H1 (cell line): ENCODE data around the gene LBH. TPM values are rescaled to one million over a fixed set of nuclear protein-coding genes. Genes with fewer than 3 reads are reported as not detected.

Experiments used
- CTCF ChIA-PET: fragments of 300-600 bp; sonication (Branson Sonifier 250); formaldehyde crosslinking; loops from one replicate; lab custom pipeline; 2021; ENCODE audit not compliant: partially characterized antibody; lab: Charles Lee
- POLR2A ChIA-PET: fragments of 300-600 bp; sonication (Branson Sonifier 250); formaldehyde crosslinking; loops from one replicate; lab custom pipeline; 2021; ENCODE audit warnings: inconsistent platforms; ENCODE audit not compliant: partially characterized antibody; lab: Charles Lee
- DNase-seq, 2 experiments: peaks; one replicate each; pipeline versions ENCODE4 v3.0.0 to v3.0.0-alpha.2; 2010 to 2022; ENCODE audit warnings: low spot score in 2 of 2, low read depth in 1 of 2, mixed read lengths in 1 of 2
- FAIRE-seq: peaks from 2 replicates; lab custom pipeline; 2011; peaks lifted over from hg19 to GRCh38; lab: Jason Lieb, UNC
- H2AFZ ChIP-seq: 2 replicates; pipeline ENCODE4 v1.8.1; 2012; ENCODE audit warnings: low read length, inconsistent platforms
- H2AK5ac ChIP-seq: 2 replicates; pipeline ENCODE4 v1.6.1; 2013; ENCODE audit warnings: low read depth, low read length
- H2BK120ac ChIP-seq: replicated peaks from 2 replicates; pipeline ENCODE3; 2013; ENCODE audit warnings: low read depth, low read length, inconsistent platforms
- H2BK12ac ChIP-seq: 2 replicates; pipeline ENCODE4 v1.6.1; 2013; ENCODE audit warnings: low read depth, low read length
- H2BK15ac ChIP-seq: 2 replicates; pipeline ENCODE4 v1.6.1; 2013; ENCODE audit warnings: low read length
- H2BK20ac ChIP-seq: 2 replicates; pipeline ENCODE4 v1.6.1; 2013; ENCODE audit warnings: low read length
- H2BK5ac ChIP-seq: 2 replicates; pipeline ENCODE4 v1.6.1; 2013; ENCODE audit warnings: low read depth, low read length
- H3K14ac ChIP-seq: 2 replicates; pipeline ENCODE4 v1.6.1; 2013; ENCODE audit warnings: inconsistent platforms; ENCODE audit not compliant: insufficient read length
- H3K18ac ChIP-seq: 2 replicates; pipeline ENCODE4 v1.6.1; 2013; ENCODE audit warnings: low read length; ENCODE audit errors: extremely low read depth
- H3K23ac ChIP-seq: 2 replicates; pipeline ENCODE4 v1.6.1; 2013; ENCODE audit warnings: inconsistent platforms; ENCODE audit not compliant: insufficient read length
- H3K23me2 ChIP-seq: 2 replicates; pipeline ENCODE4 v1.6.1; 2013; ENCODE audit warnings: low read depth, low read length
- H3K27ac ChIP-seq: 2 replicates; pipeline ENCODE4 v1.6.1; 2011; ENCODE audit warnings: low read depth, low read length, inconsistent platforms
- H3K27me3 ChIP-seq, 4 experiments: replicated peaks in 1 of 4; 1 replicate in 1 of 4; 2 replicates in 3 of 4; pipeline versions ENCODE4 v1.6.1 to v1.8.1; 2011 to 2013; ENCODE audit warnings: low read length in 3 of 4, mild to moderate bottlenecking in 3 of 4, inconsistent platforms in 2 of 4, mixed read lengths in 2 of 4, moderate library complexity in 1 of 4; ENCODE audit not compliant: control insufficient read depth in 3 of 4, insufficient read depth in 3 of 4; ENCODE audit errors: extremely low read depth in 1 of 4
- H3K36me3 ChIP-seq, 4 experiments: 2 replicates each; pipeline versions ENCODE4 v1.6.1 to v1.8.1; 2011 to 2013; ENCODE audit warnings: mild to moderate bottlenecking in 4 of 4, low read length in 3 of 4, moderate library complexity in 2 of 4, control low read depth in 1 of 4, inconsistent platforms in 1 of 4; ENCODE audit not compliant: insufficient read depth in 4 of 4, control insufficient read depth in 2 of 4
- H3K4ac ChIP-seq: replicated peaks from 2 replicates; pipeline ENCODE3; 2013; ENCODE audit warnings: low read length, low read depth, mixed read lengths, inconsistent platforms; ENCODE audit not compliant: insufficient read length
- H3K4me1 ChIP-seq, 4 experiments: replicated peaks in 1 of 4; 1 replicate in 1 of 4; 2 replicates in 3 of 4; pipeline versions ENCODE4 v1.6.1 to v1.8.1; 2011 to 2013; ENCODE audit warnings: low read length in 3 of 4, inconsistent platforms in 2 of 4, mixed read lengths in 1 of 4; ENCODE audit not compliant: insufficient read depth in 4 of 4, control insufficient read depth in 3 of 4
- H3K4me2 ChIP-seq, 2 experiments: 2 replicates each; pipeline versions ENCODE4 v1.6.1 to v1.8.1; 2011 to 2013; ENCODE audit warnings: low read depth in 2 of 2, low read length in 2 of 2, control low read depth in 1 of 2, inconsistent platforms in 1 of 2, mild to moderate bottlenecking in 1 of 2; ENCODE audit not compliant: insufficient read depth in 1 of 2
- H3K4me3 ChIP-seq, 4 experiments: fragments of 200-600, 300-600 bp in 1 of 4; sonication (generic), shearing (Covaris generic), sonication (Bioruptor Twin) in 1 of 4; 2 replicates each; pipeline versions ENCODE4 v1.5.1 to v1.8.1; 2011 to 2016; ENCODE audit warnings: low read length in 4 of 4, low read depth in 3 of 4, control low read depth in 2 of 4, inconsistent platforms in 2 of 4, mild to moderate bottlenecking in 2 of 4, mixed read lengths in 1 of 4, moderate library complexity in 1 of 4; ENCODE audit not compliant: insufficient read depth in 2 of 4; ENCODE audit errors: extremely low read depth in 1 of 4
- H3K56ac ChIP-seq: replicated peaks from 2 replicates; pipeline ENCODE3; 2013; ENCODE audit warnings: low read depth, mild to moderate bottlenecking, mixed read lengths, low read length, inconsistent platforms; ENCODE audit not compliant: insufficient read length
- H3K79me1 ChIP-seq: 2 replicates; pipeline ENCODE4 v1.6.1; 2013; ENCODE audit warnings: low read depth, low read length, control low read depth
- H3K79me2 ChIP-seq, 2 experiments: 2 replicates each; pipeline versions ENCODE4 v1.6.1 to v1.8.1; 2012 to 2013; ENCODE audit warnings: low read length in 2 of 2, mild to moderate bottlenecking in 2 of 2, inconsistent platforms in 1 of 2; ENCODE audit not compliant: insufficient read depth in 2 of 2, control insufficient read depth in 1 of 2
- H3K9ac ChIP-seq, 4 experiments: replicated peaks in 1 of 4; 1 replicate in 1 of 4; 2 replicates in 3 of 4; pipeline versions ENCODE4 v1.6.1 to v1.8.1; 2011 to 2013; ENCODE audit warnings: low read depth in 3 of 4, low read length in 3 of 4, control low read depth in 2 of 4, mild to moderate bottlenecking in 2 of 4, moderate library complexity in 2 of 4, inconsistent platforms in 1 of 4; ENCODE audit errors: extremely low read depth in 1 of 4
- H3K9me3 ChIP-seq, 2 experiments: 2 replicates each; pipeline versions ENCODE4 v1.6.1 to v1.8.1; 2012 to 2013; ENCODE audit warnings: mild to moderate bottlenecking in 2 of 2, moderate library complexity in 2 of 2, control low read depth in 1 of 2, inconsistent platforms in 1 of 2, low read depth in 1 of 2, low read length in 1 of 2, mixed read lengths in 1 of 2; ENCODE audit not compliant: insufficient read depth in 2 of 2
- H4K20me1 ChIP-seq, 2 experiments: replicated peaks in 1 of 2; 2 replicates each; pipeline versions ENCODE3 to v1.8.1; 2011 to 2013; ENCODE audit warnings: inconsistent platforms in 2 of 2, low read length in 2 of 2, mild to moderate bottlenecking in 1 of 2; ENCODE audit not compliant: insufficient read depth in 2 of 2, control insufficient read depth in 1 of 2
- H4K5ac ChIP-seq: 2 replicates; pipeline ENCODE4 v1.6.1; 2013; ENCODE audit warnings: low read length, low read depth, mixed read lengths, inconsistent platforms; ENCODE audit not compliant: insufficient read length
- H4K8ac ChIP-seq: 2 replicates; pipeline ENCODE4 v1.8.0; 2013; ENCODE audit warnings: mild to moderate bottlenecking, moderate library complexity, low read length, inconsistent platforms; ENCODE audit not compliant: insufficient read depth; ENCODE audit errors: extremely low read depth
- H4K91ac ChIP-seq: replicated peaks from 2 replicates; pipeline ENCODE3; 2013; ENCODE audit warnings: low read length, mixed read lengths, inconsistent platforms; ENCODE audit not compliant: insufficient read length
- CEBPB ChIP-seq: IDR thresholded peaks from 2 replicates; pipeline ENCODE4 v1.6.1; 2012; ENCODE audit warnings: low read depth, low read length
- CTBP2 ChIP-seq: IDR thresholded peaks from 2 replicates; pipeline ENCODE4 v1.7.0; 2011; ENCODE audit warnings: borderline replicate concordance, mild to moderate bottlenecking, moderate library complexity, mixed read lengths, low read length; ENCODE audit not compliant: insufficient read depth, insufficient read length
- EGR1 ChIP-seq: IDR thresholded peaks from 2 replicates; pipeline ENCODE4 v1.6.1; 2011; ENCODE audit warnings: low read depth, low read length, borderline replicate concordance
- GABPA ChIP-seq: IDR thresholded peaks from 2 replicates; pipeline ENCODE4 v1.6.1; 2011; ENCODE audit warnings: mild to moderate bottlenecking, low read length, moderate library complexity, borderline replicate concordance; ENCODE audit not compliant: insufficient read depth
- KDM4A ChIP-seq: IDR thresholded peaks from one replicate; pipeline ENCODE4 v1.7.1; 2012; ENCODE audit warnings: low read depth, mild to moderate bottlenecking, moderate library complexity, low read length, inconsistent platforms; ENCODE audit not compliant: severe bottlenecking
- POU5F1 ChIP-seq: IDR thresholded peaks from 2 replicates; pipeline ENCODE4 v1.6.1; 2011; ENCODE audit warnings: low read depth, mild to moderate bottlenecking, low read length, moderate library complexity
- RAD21 ChIP-seq, 2 experiments: IDR thresholded peaks in 1 of 2; conservative IDR thresholded peaks in 1 of 2; 2 replicates each; pipeline ENCODE4 v1.6.1; 2011; ENCODE audit warnings: low read depth in 2 of 2, low read length in 2 of 2, improper control_type of control experiment in 1 of 2, inconsistent platforms in 1 of 2, mild to moderate bottlenecking in 1 of 2, moderate library complexity in 1 of 2
- RBBP5 ChIP-seq: IDR thresholded peaks from 2 replicates; pipeline ENCODE4 v1.7.1; 2012; ENCODE audit warnings: low read depth, mild to moderate bottlenecking, inconsistent platforms, low read length, moderate library complexity, borderline replicate concordance
- SIRT6 ChIP-seq: IDR thresholded peaks from one replicate; pipeline ENCODE4 v1.7.1; 2012; ENCODE audit warnings: low read length, inconsistent platforms
- SIX5 ChIP-seq: IDR thresholded peaks from 2 replicates; pipeline ENCODE4 v1.6.1; 2011; ENCODE audit warnings: mild to moderate bottlenecking, low read depth, low read length
- WGBS, 2 experiments: shearing (Covaris generic) in 1 of 2; methylation state at CpG; one replicate each; pipeline versions ENCODE4 v1.1.6 to v1.1.7; 2013 to 2015; ENCODE audit warnings: low lambda C conversion rate in 2 of 2, mixed read lengths in 2 of 2, inconsistent platforms in 1 of 2, low coverage in 1 of 2, missing lambda C conversion rate in 1 of 2; ENCODE audit not compliant: insufficient replicate concordance in 2 of 2, insufficient coverage in 1 of 2, insufficient read length in 1 of 2; ENCODE audit errors: extremely low coverage in 1 of 2, missing lambda C conversion rate in 1 of 2; 5-methylcytosine and 5-hydroxymethylcytosine counted together
- polyA plus RNA-seq, 7 experiments: library from polyadenylated mRNA; depleted of rRNA in 3 of 7; stranded (reverse) in 5 of 7; unstranded in 2 of 7; fragments of >200 nt in 5 of 7; fragments of 200-250 nt in 2 of 7; gene quantifications; 1 replicate in 5 of 7; 2 replicates in 1 of 7; 4 replicates in 1 of 7; pipeline versions ENCODE4 v1.2.1 to v1.2.3, GENCODE V29; 2011 to 2013; ENCODE audit warnings: missing spikeins in 2 of 7, mixed read lengths in 2 of 7
- total RNA-seq: library from RNA; stranded (reverse); fragmentation: NEBNext Ultra II Directional; extraction: Animal tissue kit (Norgen Biotek cat#: 25700); gene quantifications from 2 replicates; pipeline ENCODE4 v1.2.1, GENCODE V29; 2021
- TF ChIP-seq, protein P1 (sequence below), 3 experiments: IDR thresholded peaks; 1 replicate in 2 of 3; 2 replicates in 1 of 3; pipeline versions ENCODE4 v1.5.1 to v1.6.1; 2011; ENCODE audit warnings: low read length in 3 of 3, mild to moderate bottlenecking in 3 of 3, inconsistent platforms in 2 of 3, low read depth in 1 of 3, moderate library complexity in 1 of 3; ENCODE audit not compliant: insufficient read depth in 1 of 3; ENCODE audit errors: control extremely low read depth in 1 of 3

LBH gene
- total and polyA plus RNA-seq, 2 of the 8 experiments (the other 6 are each of a cell fraction or from before 2014, with no cell fraction given), result 25.7 to 34.5 TPM

DNA sequence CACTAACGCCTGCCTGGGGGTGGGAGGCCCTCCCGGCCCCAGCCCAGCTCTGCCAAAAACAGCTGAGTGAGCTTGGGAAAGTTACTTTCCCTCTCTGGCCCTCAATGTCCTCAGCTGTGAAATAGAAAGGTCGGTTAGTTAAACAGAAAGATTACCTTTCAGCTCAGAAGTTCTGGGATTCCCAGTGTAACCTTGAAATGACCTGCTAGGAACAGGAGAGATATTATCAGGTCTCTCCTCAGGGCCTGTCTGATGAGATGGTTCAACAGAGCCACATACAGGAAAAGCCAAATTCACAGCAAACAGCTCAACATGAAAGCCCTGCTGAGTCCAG lies 68.8 kb downstream of the LBH start:
- Histone ChIP-seq H2BK12ac (peak overlapping the region; percentile 44; the same call in 1 of the 2 replicates), H2BK20ac (no peak overlapping the region), H2BK120ac (no peak overlapping the region), H3K9ac (no peak overlapping the region), H3K4me2 (peak overlapping the region in 1 of 2 experiments; percentile 27; a peak in 1 of 4 replicates), H4K5ac (no peak overlapping the region), H4K8ac (no peak overlapping the region), H3K79me1 (no peaks in the 10 kb centered on the region), H4K91ac (no peak overlapping the region), H3K4me3 (no peak overlapping the region), H3K9me3 (no peaks in the 10 kb centered on the region), H4K20me1 (no peaks in the 10 kb centered on the region), H3K14ac (no peak overlapping the region), H3K79me2 (no peaks in the 10 kb centered on the region), H3K36me3 (no peaks in the 10 kb centered on the region), H3K18ac (no peak overlapping the region), H2BK5ac (no peak overlapping the region), H3K4ac (no peak overlapping the region), H3K4me1 (peaks cover 8 to 29% (median 10%) of the 10 kb centered on the region in 4 experiments), H2AFZ (no peak overlapping the region), H2BK15ac (no peak overlapping the region), H3K27ac (no peak overlapping the region), H3K23ac (no peak overlapping the region), H3K23me2 (no peaks in the 10 kb centered on the region), H3K27me3 (peaks cover 0 to 7% (median 4%) of the 10 kb centered on the region in 4 experiments; a peak in 4 of 7 replicates), H3K56ac (no peak overlapping the region), H2AK5ac (no peak overlapping the region)
- no peak for DNase-seq
- POLR2A ChIA-PET, result no interaction called here
- WGBS, 2 experiments, result 66% methylated on average over 3 of the region's 3 CpGs; no CpG with 5 or more reads in 1 of the 2 experiments
- no peak for TF ChIP-seq GABPA
- no peak for TF ChIP-seq SIX5
- TF ChIP-seq RBBP5, result no peak
- TF ChIP-seq SIRT6, result no peak
- TF ChIP-seq KDM4A, result no peak
- TF ChIP-seq POU5F1, result no peak
- TF ChIP-seq RAD21 (IDR thresholded peaks at IDR 0.05 in 1 of 2, conservative IDR thresholded peaks at IDR 0.05 in 1 of 2; ENCODE audit: low read depth in 2 of 2, low read length in 2 of 2), result no peak
- no peak for TF ChIP-seq CEBPB
- no peak for TF ChIP-seq CTBP2
- no peak for TF ChIP-seq EGR1
- TF ChIP-seq, protein P1, sequence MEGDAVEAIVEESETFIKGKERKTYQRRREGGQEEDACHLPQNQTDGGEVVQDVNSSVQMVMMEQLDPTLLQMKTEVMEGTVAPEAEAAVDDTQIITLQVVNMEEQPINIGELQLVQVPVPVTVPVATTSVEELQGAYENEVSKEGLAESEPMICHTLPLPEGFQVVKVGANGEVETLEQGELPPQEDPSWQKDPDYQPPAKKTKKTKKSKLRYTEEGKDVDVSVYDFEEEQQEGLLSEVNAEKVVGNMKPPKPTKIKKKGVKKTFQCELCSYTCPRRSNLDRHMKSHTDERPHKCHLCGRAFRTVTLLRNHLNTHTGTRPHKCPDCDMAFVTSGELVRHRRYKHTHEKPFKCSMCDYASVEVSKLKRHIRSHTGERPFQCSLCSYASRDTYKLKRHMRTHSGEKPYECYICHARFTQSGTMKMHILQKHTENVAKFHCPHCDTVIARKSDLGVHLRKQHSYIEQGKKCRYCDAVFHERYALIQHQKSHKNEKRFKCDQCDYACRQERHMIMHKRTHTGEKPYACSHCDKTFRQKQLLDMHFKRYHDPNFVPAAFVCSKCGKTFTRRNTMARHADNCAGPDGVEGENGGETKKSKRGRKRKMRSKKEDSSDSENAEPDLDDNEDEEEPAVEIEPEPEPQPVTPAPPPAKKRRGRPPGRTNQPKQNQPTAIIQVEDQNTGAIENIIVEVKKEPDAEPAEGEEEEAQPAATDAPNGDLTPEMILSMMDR (IDR thresholded peaks at IDR 0.05; ENCODE audit: control extremely low read depth in 1 of 3, insufficient read depth in 1 of 3, low read depth in 1 of 3, low read length in 3 of 3), result no peak
- CTCF ChIA-PET, result interaction anchor here (1.4 to 5.7 kb wide), 4 partner anchors 9 to 62 kb away, joined by 3 to 32 read pairs (median 10); no protein-coding TSS in a partner anchor
- no peak for FAIRE-seq
